Sigmoid colon (tissue), 4 donors: Measurements from ENCODE around the gene MEFV.

Experiments used
- CTCF ChIP-seq, 4 experiments: fragments of 450-650 bp in 3 of 4; fragments of 200-600 bp in 1 of 4; IDR thresholded peaks; one replicate each; pipeline ENCODE4 v1.5.1; 2016 to 2019; ENCODE audit warnings: antibody characterized with exemption in 4 of 4, mild to moderate bottlenecking in 3 of 4, moderate library complexity in 2 of 4
- EP300 ChIP-seq, 4 donors: sonication (generic); formaldehyde crosslinking; IDR thresholded peaks; one replicate each; pipeline ENCODE4 v1.6.1; 2017; ENCODE audit warnings: antibody characterized with exemption in 4 of 4
- POLR2A ChIP-seq, 2 donors: fragments of 450-650 bp; IDR thresholded peaks; one replicate each; pipeline ENCODE4 v1.6.1; 2016; ENCODE audit warnings: antibody characterized with exemption in 2 of 2, mild to moderate bottlenecking in 2 of 2, moderate library complexity in 2 of 2
- POLR2AphosphoS5 ChIP-seq, 4 donors: sonication (generic); formaldehyde crosslinking; IDR thresholded peaks; one replicate each; pipeline ENCODE4 v1.6.1; 2017; ENCODE audit warnings: antibody characterized with exemption in 4 of 4

GRCh38 chr16:3194792-3195191 lies 61.6 kb downstream of the MEFV start:
- no peak for TF ChIP-seq CTCF (IDR thresholded peaks at IDR 0.05)
- no peak for TF ChIP-seq POLR2AphosphoS5 (IDR thresholded peaks at IDR 0.05)
- no peak for TF ChIP-seq EP300 (IDR thresholded peaks at IDR 0.05)
- no peak for TF ChIP-seq POLR2A (IDR thresholded peaks at IDR 0.05)
